GM21381 (cell line): ENCODE results near the gene RGS17.
"Not testable (repeated sequence)": the region's sequence is repeated elsewhere in the genome, so short reads cannot be mapped to it uniquely, and the experiment has no call there.

Experiments used
- ATAC-seq: cut with Tn5 transposase; IDR thresholded peaks from one replicate; pipeline ENCODE4 v1.9.1; 2021; ENCODE audit warnings: mild to moderate bottlenecking, moderate library complexity; ENCODE audit not compliant: unreplicated experiment

Gene RGS17

GRCh38 chr6:153125032-153125431 lies 6.0 kb downstream of the RGS17 start:
- ATAC-seq: no peak

GRCh38 chr6:153123801-153124200 lies 7.3 kb downstream of the RGS17 start:
- no peak for ATAC-seq

- no peak for ATAC-seq
These were observed 9.8 kb downstream of the RGS17 start for GRCh38 chr6:153121311-153121710.

- peak; percentile 98 for ATAC-seq
These were observed 12.8 kb downstream of the RGS17 start for GRCh38 chr6:153117986-153118879.

GRCh38 chr6:153111082-153111481 lies 20.0 kb downstream of the RGS17 start:
- ATAC-seq: not testable (repeated sequence)

GRCh38 chr6:153110612-153111011 lies 20.5 kb downstream of the RGS17 start:
- not testable (repeated sequence) for ATAC-seq

GRCh38 chr6:153108315-153108714 lies 22.8 kb downstream of the RGS17 start:
- no peak for ATAC-seq

- no peak for ATAC-seq
These were observed 25.1 kb downstream of the RGS17 start for GRCh38 chr6:153106021-153106420.

GRCh38 chr6:153104220-153104619 lies 26.9 kb downstream of the RGS17 start:
- no peak for ATAC-seq

- ATAC-seq: no peak
These were observed 27.8 kb downstream of the RGS17 start for GRCh38 chr6:153103319-153103655.

- ATAC-seq: no peak
These were observed 28.3 kb downstream of the RGS17 start for GRCh38 chr6:153102605-153103318.

- no peak for ATAC-seq
These were observed 29.6 kb downstream of the RGS17 start for GRCh38 chr6:153101461-153101860.

GRCh38 chr6:153099636-153100035 lies 31.4 kb downstream of the RGS17 start:
- peak; percentile 66 for ATAC-seq

- ATAC-seq: no peak
These were observed 34.3 kb downstream of the RGS17 start for GRCh38 chr6:153096792-153097191.

GRCh38 chr6:153096031-153096430 lies 35.1 kb downstream of the RGS17 start:
- no peak for ATAC-seq

- ATAC-seq: peak; percentile 82
These were observed 38.7 kb downstream of the RGS17 start for GRCh38 chr6:153092082-153093013.

GRCh38 chr6:153090241-153090930 lies 40.7 kb downstream of the RGS17 start:
- no peak for ATAC-seq

- no peak for ATAC-seq
These were observed 42.3 kb downstream of the RGS17 start for GRCh38 chr6:153088796-153089195.

GRCh38 chr6:153087436-153087835 lies 43.6 kb downstream of the RGS17 start:
- no peak for ATAC-seq

- no peak for ATAC-seq
These were observed 44.7 kb downstream of the RGS17 start for GRCh38 chr6:153086225-153086990.
